Rectal smooth muscle tissue (tissue), 1 donor: ENCODE data around the gene ANXA11.

ENCODE experiments used
- H3K27ac ChIP-seq: one replicate; pipeline ENCODE4 v1.7.0; 2013; ENCODE audit warnings: low read depth, low read length, inconsistent platforms
- H3K27me3 ChIP-seq: one replicate; pipeline ENCODE4 v1.7.0; 2013; ENCODE audit warnings: low read length; ENCODE audit not compliant: control insufficient read depth, insufficient read depth
- H3K36me3 ChIP-seq: one replicate; pipeline ENCODE4 v1.7.0; 2013; ENCODE audit warnings: low read length; ENCODE audit not compliant: control insufficient read depth, insufficient read depth
- H3K4me1 ChIP-seq: one replicate; pipeline ENCODE4 v1.7.0; 2013; ENCODE audit warnings: low read length; ENCODE audit not compliant: control insufficient read depth, insufficient read depth
- H3K4me3 ChIP-seq: one replicate; pipeline ENCODE4 v1.7.0; 2013; ENCODE audit warnings: low read length
- H3K9ac ChIP-seq: one replicate; pipeline ENCODE4 v1.7.0; 2013; ENCODE audit warnings: low read length

Gene ANXA11

DNA sequence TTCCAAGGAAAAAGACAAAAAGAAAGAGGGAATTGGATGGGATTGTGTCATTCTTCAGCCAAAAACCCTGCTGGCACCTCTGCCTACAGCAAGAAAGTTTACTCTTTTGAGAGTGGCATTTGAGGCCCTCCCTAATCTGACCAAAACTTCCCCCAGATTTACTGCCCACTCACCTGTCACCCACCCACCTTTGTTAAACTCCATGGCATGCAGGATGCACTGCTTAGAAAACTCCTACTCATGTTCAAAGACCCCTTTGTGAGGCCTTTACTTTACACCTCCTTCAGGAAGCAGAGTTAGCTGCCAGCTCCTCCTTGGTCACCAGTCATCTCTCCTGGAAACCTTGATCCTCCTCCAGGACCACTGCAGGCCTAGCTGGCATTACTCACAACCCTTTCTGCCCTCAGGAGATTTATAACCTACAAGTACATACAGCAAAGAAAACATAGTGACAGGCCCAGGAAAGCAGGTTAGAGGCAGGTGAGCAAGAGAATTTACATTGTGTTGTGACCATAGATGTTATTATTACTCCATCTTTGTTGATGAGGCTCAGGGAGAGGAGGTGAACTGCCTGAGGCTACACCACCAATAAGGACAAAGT lies 83.1 kb downstream of the ANXA11 start:
- H3K27me3 ChIP-seq = no peaks in the 10 kb centered on the region
- no peak overlapping the region for H3K9ac ChIP-seq
- no peak overlapping the region for H3K4me3 ChIP-seq
- no peaks in the 10 kb centered on the region for H3K4me1 ChIP-seq
- H3K27ac ChIP-seq = no peak overlapping the region
- H3K36me3 ChIP-seq = no peaks in the 10 kb centered on the region

DNA sequence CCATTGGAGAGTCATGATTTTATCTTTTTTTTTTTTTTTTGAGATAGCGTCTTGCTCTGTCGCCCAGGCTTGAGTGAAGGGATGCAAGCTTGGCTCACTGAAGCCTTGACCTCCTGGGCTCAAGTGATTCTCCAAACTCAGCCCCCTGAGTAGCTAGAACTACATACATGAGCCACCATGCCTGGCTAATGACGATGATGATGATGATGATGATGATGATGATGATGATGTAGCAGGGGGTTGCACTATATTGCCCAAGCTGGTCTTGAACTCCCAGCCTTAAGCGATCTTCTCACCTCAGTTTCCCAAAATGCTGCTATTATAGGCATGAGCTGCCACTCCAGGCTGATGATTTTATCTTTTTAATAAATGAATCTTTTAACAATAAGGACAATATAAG lies 86.7 kb downstream of the ANXA11 start:
- no peak overlapping the region for H3K27ac ChIP-seq
- no peak overlapping the region for H3K9ac ChIP-seq
- no peaks in the 10 kb centered on the region for H3K27me3 ChIP-seq
- no peaks in the 10 kb centered on the region for H3K36me3 ChIP-seq
- no peak overlapping the region for H3K4me3 ChIP-seq
- no peaks in the 10 kb centered on the region for H3K4me1 ChIP-seq

DNA sequence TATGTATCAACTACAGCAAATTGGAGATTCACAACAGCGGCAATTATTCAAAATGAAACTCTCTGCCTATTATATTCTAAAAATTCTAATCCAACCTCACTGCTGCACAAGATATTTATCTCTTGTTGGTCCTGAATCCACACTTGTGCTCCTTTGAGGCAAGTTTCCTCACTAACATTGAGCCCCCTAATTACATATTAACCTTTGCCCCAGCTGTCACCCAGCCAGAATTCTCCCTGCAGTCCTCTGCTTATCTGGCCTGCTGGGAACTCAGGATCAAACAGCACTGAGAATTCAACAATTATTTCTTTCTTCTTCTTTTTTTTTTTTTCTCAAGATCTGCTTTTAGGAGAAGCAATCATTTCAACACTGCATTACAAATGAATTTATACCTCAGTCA lies 94.4 kb downstream of the ANXA11 start:
- no peaks in the 10 kb centered on the region for H3K27me3 ChIP-seq
- H3K36me3 ChIP-seq = no peaks in the 10 kb centered on the region
- H3K9ac ChIP-seq = no peak overlapping the region
- H3K4me1 ChIP-seq = no peaks in the 10 kb centered on the region
- H3K4me3 ChIP-seq = no peak overlapping the region
- no peak overlapping the region for H3K27ac ChIP-seq

DNA sequence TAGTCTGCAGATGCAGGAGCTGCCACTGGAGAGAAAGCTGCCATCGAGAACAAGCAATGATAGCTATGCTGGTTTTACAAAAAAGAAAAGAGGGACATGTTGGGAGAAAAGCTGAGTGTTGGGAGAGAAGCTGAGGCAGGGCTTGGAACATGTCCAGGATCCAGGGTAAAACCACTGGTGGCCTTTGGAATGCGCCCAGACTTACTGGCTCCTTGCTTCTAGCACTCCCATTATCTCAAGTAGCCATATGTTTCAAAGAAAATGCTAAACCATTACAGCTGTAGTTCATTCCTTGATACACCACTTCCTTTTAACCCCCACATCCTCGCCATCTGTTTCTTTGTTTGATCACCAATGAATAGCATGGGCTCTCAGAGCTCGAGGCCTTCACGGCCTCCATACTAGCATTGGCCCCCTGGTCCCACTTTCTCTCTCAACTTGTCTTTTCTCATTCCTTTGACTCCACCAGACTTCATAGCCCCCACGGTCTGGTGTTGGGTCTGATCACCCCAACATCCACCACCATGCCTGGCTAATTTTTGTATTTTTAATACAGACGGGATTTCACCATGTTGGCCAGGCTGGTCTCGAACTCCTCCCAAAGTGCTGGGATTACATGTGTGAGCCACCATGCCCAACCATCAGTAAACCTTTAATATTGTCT lies 96.6 kb downstream of the ANXA11 start:
- H3K36me3 ChIP-seq = no peaks in the 10 kb centered on the region
- H3K27me3 ChIP-seq = no peaks in the 10 kb centered on the region
- no peak overlapping the region for H3K27ac ChIP-seq
- H3K4me1 ChIP-seq = no peaks in the 10 kb centered on the region
- H3K4me3 ChIP-seq = no peak overlapping the region
- no peak overlapping the region for H3K9ac ChIP-seq

DNA sequence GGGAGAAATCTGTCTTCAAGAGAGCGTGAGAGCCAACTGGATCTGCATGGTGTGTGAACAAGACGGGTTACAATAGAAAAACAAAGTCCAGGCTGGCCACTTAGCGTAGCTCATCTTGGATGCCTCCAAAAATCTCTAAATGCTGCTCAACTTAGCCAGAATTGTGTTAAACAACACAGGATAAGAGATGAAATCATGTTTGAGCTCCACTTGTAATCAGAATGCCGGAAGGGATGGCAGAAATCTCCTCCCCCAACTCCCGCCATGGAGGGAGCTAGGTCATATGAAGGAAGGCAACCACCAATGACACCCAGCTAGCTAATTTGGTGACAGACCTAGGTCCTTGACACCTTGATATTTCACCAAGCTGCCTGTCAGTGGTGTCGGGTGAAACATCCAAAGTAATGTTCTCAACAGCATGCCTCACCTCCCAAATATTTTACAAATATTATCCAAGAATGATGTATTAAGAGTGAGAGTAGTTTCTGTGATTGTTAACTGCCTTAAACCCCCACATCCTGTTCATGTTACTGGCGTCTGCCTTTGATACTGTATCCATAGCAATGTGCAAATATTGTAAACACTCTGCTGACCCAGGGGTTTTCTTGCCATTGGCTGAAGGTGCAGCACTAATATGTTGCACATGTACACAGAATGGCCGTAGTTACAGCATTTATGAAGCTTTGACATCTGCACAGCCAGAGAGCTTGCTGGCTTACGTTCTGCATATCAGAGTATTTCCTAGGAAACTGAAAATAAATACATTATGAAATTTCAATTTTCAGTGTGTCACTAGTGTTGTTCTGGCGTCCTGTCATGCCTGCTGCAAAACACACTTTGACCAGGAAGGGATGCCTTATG lies 101.0 kb downstream of the ANXA11 start:
- peak overlapping the region; percentile 56 for H3K27ac ChIP-seq
- H3K9ac ChIP-seq = no peak overlapping the region

More for the DNA sequence above, 101.0 kb downstream of the ANXA11 start:
- H3K27me3 ChIP-seq = no peaks in the 10 kb centered on the region
- H3K4me1 ChIP-seq = no peaks in the 10 kb centered on the region
- H3K4me3 ChIP-seq = no peak overlapping the region
- no peaks in the 10 kb centered on the region for H3K36me3 ChIP-seq
